Activated CD4-positive, CD25-positive, alpha-beta regulatory T cell treated with anti-CD3 and anti-CD28 coated beads, Interleukin-2, amount 50 U/mL, for 72 hours (primary cell): ENCODE measurements around the gene GPC6.

Source experiments
- DNase-seq: peaks from one replicate; pipeline ENCODE4 v3.0.0; 2021

Gene GPC6

DNA sequence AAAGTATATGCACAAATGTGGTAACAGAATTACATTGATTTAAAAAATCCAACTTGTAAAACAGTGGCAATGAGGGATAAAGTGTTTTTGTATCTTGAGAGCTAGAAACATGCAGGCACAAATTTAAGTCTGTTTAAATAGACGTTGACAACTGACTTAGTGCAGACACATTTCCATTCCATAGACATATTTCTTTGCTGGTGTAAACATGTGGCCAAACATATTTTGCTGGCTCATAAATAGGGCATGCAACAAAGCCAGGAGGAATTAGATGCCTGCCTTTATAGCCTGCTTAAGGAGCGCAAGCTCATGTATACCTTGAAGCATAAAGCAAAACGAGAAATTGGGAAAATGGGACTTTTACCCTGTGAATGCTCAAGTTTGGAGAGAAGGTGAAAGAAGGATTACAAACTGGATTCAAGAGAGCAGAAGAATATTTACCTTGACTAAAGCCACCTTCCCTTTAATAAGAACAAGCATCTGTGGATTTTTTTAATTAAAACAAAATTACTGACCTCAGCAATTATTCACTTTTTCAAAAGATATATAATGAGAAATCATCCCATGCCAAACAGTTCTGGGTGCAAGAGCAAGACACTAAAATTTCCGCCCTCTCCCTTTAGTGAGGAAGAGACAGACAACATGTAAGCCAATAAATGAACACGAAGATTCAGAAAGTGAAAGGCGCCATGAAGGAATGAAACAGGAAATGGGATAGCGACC lies 1181.9 kb downstream of the GPC6 start:
- no peak for DNase-seq

GRCh38 chr13:94411747-94412146 lies 1185.1 kb downstream of the GPC6 start:
- DNase-seq, result no peak

DNA sequence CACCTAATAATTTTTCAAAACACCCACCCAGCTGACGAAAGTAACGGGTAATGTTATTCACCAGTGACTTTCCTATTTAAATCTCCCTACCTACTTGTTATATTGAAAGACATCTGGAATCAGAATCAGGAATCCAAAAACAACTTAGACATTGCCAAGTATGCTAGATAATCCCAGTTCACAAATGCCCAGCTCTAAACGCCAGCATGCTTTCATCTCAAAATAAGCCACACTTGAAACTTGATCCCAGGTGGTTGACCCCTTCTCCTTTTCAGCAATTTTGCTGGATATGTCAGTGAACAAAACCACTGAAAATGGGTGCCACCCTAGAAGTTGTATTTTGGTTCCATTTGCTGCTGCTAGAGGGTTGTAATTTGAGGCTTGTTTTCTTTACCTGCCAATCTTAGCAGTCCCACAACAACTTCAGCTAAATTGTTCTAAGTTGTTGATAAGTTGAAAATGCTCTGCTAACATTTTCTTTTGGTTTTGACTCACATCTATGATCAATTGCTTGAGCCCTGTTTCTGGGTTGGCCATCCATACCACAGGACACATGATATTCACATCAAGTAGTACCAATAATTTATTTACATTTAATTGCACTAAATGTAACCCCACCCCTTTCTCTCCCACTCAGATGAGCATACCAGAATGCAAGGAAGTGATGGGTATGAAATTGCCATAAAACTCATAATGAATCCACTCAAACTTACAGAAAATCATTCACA lies 1186.4 kb downstream of the GPC6 start:
- no peak for DNase-seq

- no peak for DNase-seq
These were observed 1187.0 kb downstream of the GPC6 start for GRCh38 chr13:94413598-94413944.

DNA sequence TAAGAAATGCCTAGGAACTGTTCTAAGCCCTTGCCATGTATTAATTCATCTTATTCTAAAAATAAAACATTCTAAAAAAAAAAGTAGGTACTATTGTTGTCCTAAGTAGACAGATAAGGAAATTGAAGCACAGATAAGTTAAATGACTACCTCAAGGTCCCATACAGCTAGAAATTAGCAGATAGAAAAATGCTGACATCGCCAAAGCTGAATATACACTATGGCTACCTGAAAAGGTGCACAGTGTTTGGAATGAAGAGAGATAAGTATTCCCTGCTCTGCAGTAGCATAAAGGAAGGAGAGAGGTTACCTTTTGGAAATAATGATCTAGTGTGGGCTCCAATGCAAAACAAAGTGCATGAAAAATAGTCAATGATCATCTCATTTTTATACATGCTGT lies 1187.5 kb downstream of the GPC6 start:
- no peak for DNase-seq

- DNase-seq, result no peak
These were observed 1188.1 kb downstream of the GPC6 start for GRCh38 chr13:94414708-94415107.

DNA sequence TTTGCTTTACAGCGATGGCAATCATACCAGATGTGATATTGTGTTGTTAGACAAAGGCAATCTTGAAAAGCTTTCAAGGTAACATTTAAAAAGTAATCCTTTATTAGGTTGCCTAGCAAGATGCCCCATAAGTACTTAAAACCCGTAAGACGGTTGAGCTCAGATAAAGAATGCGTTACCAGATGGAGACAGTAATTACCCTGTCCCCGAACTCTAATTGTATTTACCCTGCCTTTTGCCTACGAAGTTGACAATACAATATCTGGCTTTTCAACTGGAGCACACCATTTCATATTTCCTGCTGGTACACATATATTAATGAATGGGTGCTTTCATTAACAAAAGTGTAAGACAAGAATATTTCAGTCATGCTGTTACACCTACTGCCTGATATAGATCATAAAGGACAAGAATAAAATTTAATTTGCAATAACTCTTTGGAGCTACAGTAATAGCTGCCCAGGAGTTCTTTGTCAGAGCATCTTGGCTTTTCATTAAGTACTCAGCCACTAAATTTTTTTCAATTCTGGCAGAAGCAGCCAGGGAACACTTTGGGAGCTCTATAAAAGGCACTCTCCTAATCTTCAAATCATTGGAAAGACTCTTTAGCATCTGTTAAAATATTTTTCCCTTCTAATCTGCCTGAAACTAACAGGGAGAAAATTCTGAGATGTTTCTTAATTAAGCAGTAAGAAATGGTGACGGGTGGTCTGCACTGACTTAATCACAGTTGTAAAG lies 1189.1 kb downstream of the GPC6 start:
- DNase-seq, result no peak

GRCh38 chr13:94416454-94417080 lies 1190.0 kb downstream of the GPC6 start:
- DNase-seq, result no peak

GRCh38 chr13:94417294-94417693 lies 1190.7 kb downstream of the GPC6 start:
- DNase-seq, result no peak

DNA sequence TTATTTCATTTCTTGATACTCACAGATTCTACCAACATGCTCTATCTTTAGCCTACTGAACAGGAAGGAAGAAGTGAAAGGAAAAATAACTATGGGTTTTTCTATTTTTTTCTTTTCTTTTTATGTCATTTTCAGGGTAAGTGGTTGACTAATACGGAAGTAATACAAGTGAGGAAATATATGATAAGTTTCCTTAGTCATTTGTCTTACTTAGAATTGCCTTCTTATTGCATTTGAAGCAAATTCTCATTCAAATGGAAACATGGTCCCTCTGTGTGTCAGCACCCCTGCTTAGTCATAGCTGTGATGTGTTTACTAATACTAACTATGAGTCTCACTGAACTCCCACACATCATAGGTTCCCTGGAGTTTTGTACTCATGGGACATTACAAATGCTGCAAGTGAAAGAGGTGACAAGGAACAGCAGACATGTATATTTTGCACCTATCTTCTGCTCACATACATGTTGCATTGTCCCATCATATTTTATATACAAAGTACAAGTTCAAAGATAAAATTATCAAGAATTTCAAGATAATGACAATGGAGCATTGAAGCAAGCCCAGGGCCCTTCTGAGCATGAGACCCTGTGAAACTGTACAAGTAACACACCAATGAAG lies 1192.8 kb downstream of the GPC6 start:
- DNase-seq, result no peak

DNA sequence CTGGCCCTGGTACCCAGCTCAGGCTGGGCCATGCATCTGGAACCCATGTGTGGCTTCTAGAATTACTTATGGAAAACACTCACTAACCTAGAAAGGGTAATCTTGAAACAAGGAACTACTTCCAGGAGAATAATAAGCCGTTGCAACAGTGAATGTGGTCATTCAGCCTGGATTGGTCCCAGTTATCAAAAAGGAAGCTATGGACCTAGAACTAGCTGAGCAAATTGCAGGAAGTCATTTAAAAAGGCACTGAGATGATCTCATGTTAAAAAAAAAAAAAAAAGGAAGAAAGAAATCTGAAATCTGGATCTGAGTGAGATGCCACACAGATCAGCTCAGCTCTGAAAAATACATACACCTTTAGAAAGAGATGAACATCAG lies 1193.3 kb downstream of the GPC6 start:
- no peak for DNase-seq

GRCh38 chr13:94427313-94427953 lies 1200.8 kb downstream of the GPC6 start:
- no peak for DNase-seq

DNA sequence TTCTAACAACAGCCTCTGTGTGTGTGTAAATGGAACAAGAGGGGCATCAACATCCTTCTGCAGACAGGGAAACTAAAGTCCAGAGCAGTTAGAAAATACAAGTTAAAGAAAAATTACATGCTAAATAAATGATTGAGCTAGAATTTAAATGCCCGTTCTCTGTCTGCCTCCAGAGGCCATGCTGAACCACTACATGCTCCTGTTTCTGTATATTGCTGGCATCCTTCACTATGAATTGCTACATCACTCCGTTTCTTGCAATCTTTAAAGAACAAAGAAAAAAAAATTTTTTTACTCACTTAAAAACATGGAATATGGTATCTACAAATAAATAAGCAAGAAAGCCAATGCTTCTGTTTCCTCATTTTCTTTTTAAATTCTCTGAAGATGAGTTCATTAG lies 1205.0 kb downstream of the GPC6 start:
- DNase-seq, result no peak

GRCh38 chr13:94431987-94432386 lies 1205.4 kb downstream of the GPC6 start:
- DNase-seq, result no peak

- no peak for DNase-seq
These were observed 1206.7 kb downstream of the GPC6 start for GRCh38 chr13:94433055-94433961.

- no peak for DNase-seq
These were observed 1209.1 kb downstream of the GPC6 start for GRCh38 chr13:94435604-94436226.

- DNase-seq, result no peak
These were observed 1218.2 kb downstream of the GPC6 start for GRCh38 chr13:94444826-94445225.

- DNase-seq, result no peak
These were observed 1227.7 kb downstream of the GPC6 start for GRCh38 chr13:94454334-94454733.

DNA sequence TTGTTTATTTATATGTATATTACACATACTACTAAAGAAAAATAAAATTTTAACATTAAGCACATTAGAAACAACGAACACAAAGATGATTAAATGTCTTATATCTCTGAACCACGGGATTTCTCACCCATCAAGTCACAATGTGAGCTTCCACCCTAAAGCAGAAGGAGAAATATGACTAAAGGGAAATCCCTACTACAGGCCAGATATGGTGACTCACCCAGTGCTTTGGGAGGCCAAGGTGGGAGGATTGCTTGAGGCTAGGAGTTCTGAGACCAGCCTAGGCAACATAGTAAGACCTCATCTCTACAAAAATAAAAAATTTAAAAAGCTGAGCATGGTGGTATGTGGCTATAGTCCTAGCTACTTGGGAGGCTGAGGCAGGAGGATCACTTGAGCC lies 1228.3 kb downstream of the GPC6 start:
- no peak for DNase-seq

DNA sequence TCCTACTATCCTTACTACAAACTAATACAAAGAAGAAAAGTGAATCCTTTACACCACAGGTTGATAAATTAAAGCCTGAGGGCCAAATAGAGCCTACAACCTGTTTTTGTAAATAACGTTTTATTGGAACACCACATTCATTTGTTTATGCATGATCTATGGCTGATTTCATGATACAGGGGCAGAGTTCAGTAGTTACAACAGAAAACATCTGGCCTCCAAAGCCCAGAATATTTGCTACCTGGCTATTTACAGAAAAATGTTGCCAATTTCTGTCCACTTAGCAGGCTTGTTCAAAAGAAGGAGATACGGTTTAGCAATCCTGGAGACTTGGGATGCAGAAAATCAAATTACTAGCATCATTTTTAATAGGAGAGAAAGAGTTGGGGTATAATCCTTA lies 1228.8 kb downstream of the GPC6 start:
- DNase-seq, result no peak
